ENCODE results near the gene SGO2.

Gene SGO2

GRCh38 chr2:200619279-200619678, 93.3 kb downstream of the SGO2 start:
- no peak for DNase-seq (ENCODE audit: insufficient read length, low spot score)
- FAIRE-seq: no peak
- TF ChIP-seq CTCF (IDR thresholded peaks at IDR 0.05; ENCODE audit: insufficient read depth, missing control alignments): no peak

- TF ChIP-seq CTCF (IDR thresholded peaks at IDR 0.05; ENCODE audit: insufficient read depth, missing control alignments): no peak
- DNase-seq (ENCODE audit: insufficient read length, low spot score) (no peak), FAIRE-seq (no peak)
These were observed 94.8 kb downstream of the SGO2 start for GRCh38 chr2:200620606-200621390.

- DNase-seq (ENCODE audit: insufficient read length, low spot score) (no peak), FAIRE-seq (no peak)
- no peak for TF ChIP-seq CTCF (IDR thresholded peaks at IDR 0.05; ENCODE audit: insufficient read depth, missing control alignments)
These were observed 96.1 kb downstream of the SGO2 start for GRCh38 chr2:200622106-200622505.

- FAIRE-seq (no peak), DNase-seq (ENCODE audit: insufficient read length, low spot score) (no peak)
- TF ChIP-seq CTCF (IDR thresholded peaks at IDR 0.05; ENCODE audit: insufficient read depth, missing control alignments): no peak
These were observed 98.0 kb downstream of the SGO2 start for GRCh38 chr2:200624026-200624425.

GRCh38 chr2:200624658-200625057, 98.7 kb downstream of the SGO2 start:
- DNase-seq (ENCODE audit: insufficient read length, low spot score) (no peak), FAIRE-seq (no peak)

GRCh38 chr2:200625282-200625681, 99.3 kb downstream of the SGO2 start:
- FAIRE-seq (no peak), DNase-seq (ENCODE audit: insufficient read length, low spot score) (no peak)
- no peak for TF ChIP-seq CTCF (IDR thresholded peaks at IDR 0.05; ENCODE audit: insufficient read depth, missing control alignments)

More at GRCh38 chr2:200624658-200625057, 98.7 kb downstream of the SGO2 start:
- TF ChIP-seq CTCF (IDR thresholded peaks at IDR 0.05; ENCODE audit: insufficient read depth, missing control alignments): no peak

- FAIRE-seq (no peak), DNase-seq (ENCODE audit: insufficient read length, low spot score) (no peak)
- TF ChIP-seq CTCF (IDR thresholded peaks at IDR 0.05; ENCODE audit: insufficient read depth, missing control alignments): no peak
These were observed 100.0 kb downstream of the SGO2 start for GRCh38 chr2:200625958-200626363.
